ENCODE measurements around the gene ABHD10.
A peak's percentile ranks its signal among the peaks of the same experiment; 100 is the strongest.

Gene ABHD10

DNA sequence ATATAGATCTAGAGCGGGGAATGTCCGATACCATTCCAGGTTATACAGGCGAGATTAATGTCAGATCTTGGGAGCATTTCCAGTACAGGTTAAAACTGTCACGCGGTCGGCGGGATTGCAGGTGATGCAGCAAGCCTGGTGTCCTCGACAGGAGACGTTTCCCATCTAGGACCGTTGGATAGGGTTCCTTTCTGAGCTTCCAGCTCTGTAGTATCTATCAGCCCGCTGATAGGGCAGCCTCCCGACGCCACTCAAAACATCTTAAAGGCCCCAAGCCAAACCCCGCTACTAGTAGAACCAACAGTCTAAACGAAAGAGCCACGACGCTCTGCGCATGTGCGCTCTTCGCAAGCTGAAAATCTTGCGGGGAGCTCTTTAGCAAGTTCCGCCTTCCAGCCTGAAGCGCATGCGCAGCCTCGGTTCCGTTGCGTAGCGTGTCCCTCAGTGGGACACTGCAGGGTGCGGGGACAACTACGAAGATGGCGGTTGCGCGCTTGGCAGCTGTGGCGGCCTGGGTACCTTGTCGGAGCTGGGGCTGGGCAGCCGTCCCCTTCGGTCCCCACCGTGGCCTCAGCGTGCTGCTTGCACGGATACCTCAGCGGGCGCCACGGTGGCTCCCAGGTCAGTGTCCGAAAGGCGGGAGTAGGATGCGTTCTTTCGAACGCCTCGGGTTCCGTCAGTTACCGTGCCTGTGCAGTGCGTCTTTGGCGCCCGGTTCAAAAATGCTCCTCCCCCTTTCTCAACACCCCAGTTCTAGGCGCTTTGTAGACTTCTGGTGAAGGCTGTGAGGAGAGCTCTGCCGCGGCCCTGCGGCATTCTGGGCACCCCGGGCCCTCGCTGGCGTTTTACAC, at the start of gene ABHD10:
Gene ABHD10 (plus strand): TSS at position 444 of the 851 bp plus-strand sequence. CDS start 36 bp downstream, at position 480.
- TF ChIP-seq REST (IDR thresholded peaks at IDR 0.05; ENCODE audit: low read depth) (no peak), MAX (IDR thresholded peaks at IDR 0.05) (peak; percentile 92), TAF1 (IDR thresholded peaks at IDR 0.05; ENCODE audit: low read depth) (peak; percentile 89), ZBTB7A (IDR thresholded peaks at IDR 0.05; ENCODE audit: low read depth) (no peak), FOXM1 (IDR thresholded peaks at IDR 0.05; ENCODE audit: borderline replicate concordance, low read depth) (0 out of 2 replicates have a peak, but pooled peaks have one; percentile 36), YY1 (IDR thresholded peaks at IDR 0.05; ENCODE audit: low read depth) (peak; percentile 91)
- TF ChIP-seq, protein P1, sequence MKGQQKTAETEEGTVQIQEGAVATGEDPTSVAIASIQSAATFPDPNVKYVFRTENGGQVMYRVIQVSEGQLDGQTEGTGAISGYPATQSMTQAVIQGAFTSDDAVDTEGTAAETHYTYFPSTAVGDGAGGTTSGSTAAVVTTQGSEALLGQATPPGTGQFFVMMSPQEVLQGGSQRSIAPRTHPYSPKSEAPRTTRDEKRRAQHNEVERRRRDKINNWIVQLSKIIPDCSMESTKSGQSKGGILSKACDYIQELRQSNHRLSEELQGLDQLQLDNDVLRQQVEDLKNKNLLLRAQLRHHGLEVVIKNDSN (IDR thresholded peaks at IDR 0.05), result 0 out of 2 replicates have a peak, but pooled peaks have one; percentile 26

DNA sequence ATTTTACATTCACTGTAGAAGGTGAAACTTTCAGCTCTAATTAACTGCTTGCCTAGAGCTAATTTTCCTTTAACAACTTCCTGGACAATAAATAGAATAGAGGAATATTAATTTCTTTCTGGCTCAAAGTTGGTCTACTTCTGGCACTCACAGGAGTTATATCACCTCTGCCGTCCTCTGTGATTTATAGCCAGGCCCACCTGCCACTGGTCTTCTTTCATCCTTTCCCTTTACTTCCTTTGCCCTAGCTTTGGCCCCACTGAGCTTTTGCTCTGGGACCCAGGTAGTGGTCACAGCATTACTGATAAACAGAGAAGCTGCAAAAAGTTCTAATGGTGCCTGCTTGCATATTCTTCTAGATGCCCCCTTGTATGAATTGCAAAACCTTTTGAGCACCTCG, 49.3 kb upstream of the ABHD10 start:
- no peak for TF ChIP-seq MAX (IDR thresholded peaks at IDR 0.05)
- no peak for TF ChIP-seq CREB1 (IDR thresholded peaks at IDR 0.05; ENCODE audit: low read depth)

DNA sequence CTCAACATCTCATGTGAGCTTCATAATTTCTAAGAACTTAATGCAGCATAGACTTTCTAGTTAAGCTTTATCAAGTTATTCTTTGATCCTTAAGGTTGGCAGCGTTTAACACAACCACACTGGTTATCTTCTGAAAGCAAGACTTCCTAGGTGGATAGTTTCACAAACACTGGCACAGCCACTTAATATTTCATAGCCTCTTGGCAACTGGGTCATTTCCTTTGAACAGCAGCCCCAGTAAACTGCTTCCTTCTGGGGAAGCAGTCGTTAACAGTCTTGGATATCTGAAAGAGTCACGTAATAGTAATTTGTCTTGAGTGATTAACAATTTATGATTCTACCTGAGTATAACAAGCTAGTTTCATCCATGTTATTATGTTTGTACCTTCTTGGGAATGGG, 45.9 kb upstream of the ABHD10 start:
- TF ChIP-seq FOXM1 (IDR thresholded peaks at IDR 0.05; ENCODE audit: borderline replicate concordance, low read depth), result no peak
- no peak for TF ChIP-seq EGR1 (IDR thresholded peaks at IDR 0.05)

GRCh38 chr3:111936191-111936841, 42.5 kb upstream of the ABHD10 start:
- TF ChIP-seq YY1 (IDR thresholded peaks at IDR 0.05; ENCODE audit: low read depth) (no peak), TCF12 (IDR thresholded peaks at IDR 0.05; ENCODE audit: low read depth) (no peak), CREB1 (IDR thresholded peaks at IDR 0.05; ENCODE audit: low read depth) (no peak), MAX (IDR thresholded peaks at IDR 0.05) (no peak), ZBTB7A (IDR thresholded peaks at IDR 0.05; ENCODE audit: low read depth) (no peak), NFIC (IDR thresholded peaks at IDR 0.05) (no peak), FOXM1 (IDR thresholded peaks at IDR 0.05; ENCODE audit: borderline replicate concordance, low read depth) (peak; percentile 70; the same call in 1 of the 2 replicates), EGR1 (IDR thresholded peaks at IDR 0.05) (no peak), RAD21 (IDR thresholded peaks at IDR 0.05; ENCODE audit: low read depth) (no peak), TEAD4 (IDR thresholded peaks at IDR 0.05) (peak; percentile 57; the same call in 1 of the 2 replicates), TAF1 (IDR thresholded peaks at IDR 0.05; ENCODE audit: low read depth) (no peak), EP300 (IDR thresholded peaks at IDR 0.05; ENCODE audit: borderline replicate concordance) (peak; percentile 73; the same call in 1 of the 2 replicates), CEBPB (IDR thresholded peaks at IDR 0.05) (no peak), REST (IDR thresholded peaks at IDR 0.05; ENCODE audit: low read depth) (no peak)
- TF ChIP-seq, protein P1 (IDR thresholded peaks at IDR 0.05), result no peak

GRCh38 chr3:111936967-111937366, 41.9 kb upstream of the ABHD10 start:
- no peak for TF ChIP-seq EP300 (IDR thresholded peaks at IDR 0.05; ENCODE audit: borderline replicate concordance)
- TF ChIP-seq CREB1 (IDR thresholded peaks at IDR 0.05; ENCODE audit: low read depth), result no peak
- TF ChIP-seq FOXM1 (IDR thresholded peaks at IDR 0.05; ENCODE audit: borderline replicate concordance, low read depth), result no peak
- no peak for TF ChIP-seq CEBPB (IDR thresholded peaks at IDR 0.05)
- TF ChIP-seq REST (IDR thresholded peaks at IDR 0.05; ENCODE audit: low read depth), result no peak
- TF ChIP-seq NFIC (IDR thresholded peaks at IDR 0.05), result no peak
- no peak for TF ChIP-seq TEAD4 (IDR thresholded peaks at IDR 0.05)
- TF ChIP-seq TAF1 (IDR thresholded peaks at IDR 0.05; ENCODE audit: low read depth), result no peak
- TF ChIP-seq, protein P1 (IDR thresholded peaks at IDR 0.05), result no peak
- TF ChIP-seq RAD21 (IDR thresholded peaks at IDR 0.05; ENCODE audit: low read depth), result no peak
- TF ChIP-seq EGR1 (IDR thresholded peaks at IDR 0.05), result no peak
- TF ChIP-seq MAX (IDR thresholded peaks at IDR 0.05), result no peak
- no peak for TF ChIP-seq TCF12 (IDR thresholded peaks at IDR 0.05; ENCODE audit: low read depth)
- no peak for TF ChIP-seq ZBTB7A (IDR thresholded peaks at IDR 0.05; ENCODE audit: low read depth)
